IMR-90 (cell line): ENCODE results near the gene FRMPD4. TPM values are rescaled to one million over a fixed set of nuclear protein-coding genes. Genes with fewer than 3 reads are reported as not detected.

Source experiments
- ATAC-seq: fragments of 200-7000 bp; cut with Tn5 transposase; 2 replicates; pipeline ENCODE4 v1.9.1; 2020; ENCODE audit warnings: low read depth, mild to moderate bottlenecking, moderate library complexity
- BruUV-seq: library from RNA; stranded (reverse); fragments of 400-500 nt; replicated peaks from 2 replicates; lab custom pipeline; 2021; lab: Mats Ljungman, UMichigan
- CTCF ChIA-PET: fragments of 300-600 bp; formaldehyde crosslinking; extraction: SDS; loops from one replicate; lab custom pipeline; 2021; ENCODE audit warnings: antibody characterized with exemption; lab: Yijun Ruan, JAX
- POLR2A ChIA-PET: fragments of 300-600 bp; sonication (Branson Sonifier 250); formaldehyde crosslinking; loops from one replicate; lab custom pipeline; 2022; ENCODE audit warnings: antibody characterized with exemption; ENCODE audit not compliant: unreplicated experiment; lab: Charles Lee
- DNase-seq: peaks from one replicate; pipeline ENCODE4 v3.0.0; 2013
- H2AFZ ChIP-seq: replicated peaks from 2 replicates; pipeline ENCODE3; 2013; ENCODE audit warnings: low read length, mild to moderate bottlenecking; ENCODE audit not compliant: poor library complexity
- H2AK5ac ChIP-seq: 2 replicates; pipeline ENCODE4 v1.6.1; 2013; ENCODE audit warnings: low read depth, low read length, inconsistent platforms
- H2AK9ac ChIP-seq: replicated peaks from 2 replicates; pipeline ENCODE3; 2013; ENCODE audit warnings: mild to moderate bottlenecking, low read depth, low read length, moderate library complexity; ENCODE audit not compliant: poor library complexity
- H2BK120ac ChIP-seq: 2 replicates; pipeline ENCODE4 v1.6.1; 2013; ENCODE audit warnings: low read depth, low read length, inconsistent platforms
- H2BK15ac ChIP-seq: 3 replicates; pipeline ENCODE4 v1.6.1; 2013; ENCODE audit warnings: low read depth, low read length, inconsistent platforms
- H2BK20ac ChIP-seq: 2 replicates; pipeline ENCODE4 v1.6.1; 2013; ENCODE audit warnings: low read depth, mild to moderate bottlenecking, inconsistent platforms, low read length, moderate library complexity
- H2BK5ac ChIP-seq: 2 replicates; pipeline ENCODE4 v1.6.1; 2013; ENCODE audit warnings: mild to moderate bottlenecking, low read depth, low read length, inconsistent platforms; ENCODE audit not compliant: poor library complexity, severe bottlenecking
- H3K14ac ChIP-seq: replicated peaks from 2 replicates; pipeline ENCODE4 v1.6.1; 2013; ENCODE audit warnings: low read depth, low read length, inconsistent platforms
- H3K18ac ChIP-seq: 2 replicates; pipeline ENCODE4 v1.6.1; 2013; ENCODE audit warnings: low read depth, low read length, control low read depth
- H3K23ac ChIP-seq: 2 replicates; pipeline ENCODE4 v1.6.1; 2013; ENCODE audit warnings: low read depth, low read length, inconsistent platforms
- H3K27ac ChIP-seq: 2 replicates; pipeline ENCODE4 v1.5.1; 2013; ENCODE audit warnings: mild to moderate bottlenecking, control low read depth, low read length; ENCODE audit not compliant: insufficient read depth
- H3K27me3 ChIP-seq: 2 replicates; pipeline ENCODE4 v1.6.1; 2013; ENCODE audit warnings: low read length; ENCODE audit not compliant: control insufficient read depth, insufficient read depth
- H3K36me3 ChIP-seq: 2 replicates; pipeline ENCODE4 v1.6.1; 2013; ENCODE audit warnings: low read length, mixed read lengths; ENCODE audit not compliant: control insufficient read depth, insufficient read depth
- H3K4ac ChIP-seq: 2 replicates; pipeline ENCODE4 v1.6.1; 2013; ENCODE audit warnings: low read depth, low read length, inconsistent platforms
- H3K4me1 ChIP-seq: 2 replicates; pipeline ENCODE4 v1.6.1; 2013; ENCODE audit warnings: low read length, mixed read lengths; ENCODE audit not compliant: control insufficient read depth, insufficient read depth
- H3K4me2 ChIP-seq: 2 replicates; pipeline ENCODE4 v1.6.1; 2013; ENCODE audit warnings: low read depth, mild to moderate bottlenecking, control low read depth, low read length, moderate library complexity
- H3K4me3 ChIP-seq: 2 replicates; pipeline ENCODE4 v1.5.1; 2013; ENCODE audit warnings: low read depth, mild to moderate bottlenecking, control low read depth, low read length, moderate library complexity; ENCODE audit not compliant: insufficient read depth
- H3K56ac ChIP-seq: 2 replicates; pipeline ENCODE4 v1.6.1; 2013; ENCODE audit warnings: low read length, inconsistent platforms; ENCODE audit not compliant: insufficient read depth; ENCODE audit errors: extremely low read depth
- H3K79me1 ChIP-seq, 2 experiments: 2 replicates each; pipeline ENCODE4 v1.6.1; 2013; ENCODE audit warnings: low read length in 2 of 2, inconsistent platforms in 1 of 2, low read depth in 1 of 2
- H3K9ac ChIP-seq: 2 replicates; pipeline ENCODE4 v1.6.1; 2013; ENCODE audit warnings: low read depth, low read length, control low read depth
- H3K9me1 ChIP-seq: 2 replicates; pipeline ENCODE4 v1.6.1; 2013; ENCODE audit warnings: low read length, inconsistent platforms; ENCODE audit not compliant: insufficient read depth
- H3K9me3 ChIP-seq: 2 replicates; pipeline ENCODE4 v1.6.1; 2013; ENCODE audit warnings: low read length; ENCODE audit not compliant: control insufficient read depth, insufficient read depth
- H4K20me1 ChIP-seq: 2 replicates; pipeline ENCODE4 v1.6.1; 2013; ENCODE audit warnings: low read length, inconsistent platforms; ENCODE audit not compliant: insufficient read depth
- H4K5ac ChIP-seq: 2 replicates; pipeline ENCODE4 v1.6.1; 2013; ENCODE audit warnings: mild to moderate bottlenecking, low read depth, low read length, control low read depth
- H4K8ac ChIP-seq, 2 experiments: 2 replicates each; pipeline ENCODE4 v1.6.1; 2013; ENCODE audit warnings: low read depth in 2 of 2, low read length in 2 of 2, control low read depth in 1 of 2, inconsistent platforms in 1 of 2
- H4K91ac ChIP-seq: 2 replicates; pipeline ENCODE4 v1.6.1; 2013; ENCODE audit warnings: low read depth, low read length, inconsistent platforms; ENCODE audit not compliant: insufficient read depth
- CHD1 ChIP-seq: IDR thresholded peaks from 2 replicates; pipeline ENCODE4 v1.6.1; 2012; ENCODE audit warnings: low read depth, low read length, improper control_type of control experiment
- MAFK ChIP-seq: IDR thresholded peaks from 2 replicates; pipeline ENCODE4 v1.6.1; 2012; ENCODE audit warnings: low read depth, low read length, improper control_type of control experiment
- MAZ ChIP-seq: IDR thresholded peaks from 2 replicates; pipeline ENCODE4 v1.6.1; 2012; ENCODE audit warnings: low read depth, mild to moderate bottlenecking, low read length, improper control_type of control experiment, moderate library complexity, borderline replicate concordance
- MXI1 ChIP-seq: IDR thresholded peaks from 2 replicates; pipeline ENCODE4 v1.6.1; 2012; ENCODE audit warnings: low read depth, mild to moderate bottlenecking, low read length, moderate library complexity, borderline replicate concordance
- POLR2A ChIP-seq: IDR thresholded peaks from 2 replicates; pipeline ENCODE4 v1.6.1; 2012; ENCODE audit warnings: mild to moderate bottlenecking, low read depth, low read length
- RCOR1 ChIP-seq: IDR thresholded peaks from 2 replicates; pipeline ENCODE4 v1.6.1; 2012; ENCODE audit warnings: mild to moderate bottlenecking, low read length, improper control_type of control experiment; ENCODE audit not compliant: insufficient replicate concordance
- RFX5 ChIP-seq: IDR thresholded peaks from 2 replicates; pipeline ENCODE4 v1.8.0; 2012; ENCODE audit warnings: low read depth, mild to moderate bottlenecking, low read length, moderate library complexity
- SMC3 ChIP-seq: fragments of 150-350 bp; IDR thresholded peaks from 2 replicates; pipeline ENCODE4 v1.6.1; 2016; ENCODE audit warnings: low read depth, mild to moderate bottlenecking, antibody characterized with exemption, low read length, moderate library complexity
- USF2 ChIP-seq: fragments of 150-350 bp; IDR thresholded peaks from 2 replicates; pipeline ENCODE4 v1.6.1; 2017; ENCODE audit warnings: mild to moderate bottlenecking, antibody characterized with exemption, low read length, low read depth
- WGBS, 2 experiments: methylation state at CpG; one replicate each; pipeline versions ENCODE4 v1.1.5 to v1.1.7; 2013; ENCODE audit warnings: missing lambda C conversion rate in 2 of 2; ENCODE audit not compliant: insufficient read length in 1 of 2; ENCODE audit errors: extremely low coverage in 2 of 2; 5-methylcytosine and 5-hydroxymethylcytosine counted together
- dilution Hi-C: fragments of 300-500 bp; cut with HindIII; formaldehyde crosslinking; loops from one replicate; pipeline ENCODE4 v1.14.3; 2018; ENCODE audit warnings: low sequenced_read_pairs; ENCODE audit not compliant: unreplicated experiment
- in situ Hi-C: fragments of 300-500 bp; cut with MboI; formaldehyde crosslinking; loops from 3 replicates; pipeline ENCODE4 v1.14.3; 2019; ENCODE audit warnings: low sequenced_read_pairs, inconsistent platforms, mixed read lengths
- intact Hi-C: fragments of 100-400 bp; cut with micrococcal nuclease; formaldehyde crosslinking; loops from 2 replicates; pipeline ENCODE4 v1.10.0; 2022
- polyA plus RNA-seq, 3 experiments: library from polyadenylated mRNA; depleted of rRNA; stranded (reverse); fragments of >200 nt; gene quantifications; 2 replicates each; pipeline ENCODE4 v1.2.3, GENCODE V29; 2012; ENCODE audit warnings: low replicate concordance in 1 of 3
- total RNA-seq: library from RNA; depleted of rRNA; stranded (reverse); fragments of >200 nt; gene quantifications from 2 replicates; pipeline ENCODE4 v1.2.3, GENCODE V29; 2012
- TF ChIP-seq, protein P1 (sequence below): fragments of 150-350 bp; IDR thresholded peaks from 2 replicates; pipeline ENCODE4 v1.6.1; 2016; ENCODE audit warnings: low read depth, mild to moderate bottlenecking, low read length, moderate library complexity, borderline replicate concordance

FRMPD4 gene
- total and polyA plus RNA-seq, 2 of the 4 experiments (the other 2 are of a cell fraction): 0.53 to 1.1 TPM

- Histone ChIP-seq H3K56ac (no peak overlapping the region), H3K9me1 (no peaks in the 10 kb centered on the region), H2BK5ac (no peak overlapping the region), H2BK15ac (no peak overlapping the region), H3K4me2 (no peak overlapping the region), H3K27ac (no peak overlapping the region), H3K14ac (no peak overlapping the region), H3K18ac (no peak overlapping the region), H3K9me3 (no peaks in the 10 kb centered on the region), H2AK5ac (no peak overlapping the region), H3K4me1 (no peaks in the 10 kb centered on the region), H2BK120ac (no peak overlapping the region), H2AFZ (no peak overlapping the region), H4K8ac (no peak overlapping the region), H4K20me1 (no peaks in the 10 kb centered on the region), H3K36me3 (no peaks in the 10 kb centered on the region), H3K4me3 (no peak overlapping the region), H2BK20ac (no peak overlapping the region), H3K79me1 (no peaks in the 10 kb centered on the region; a peak in 1 of 4 replicates), H3K9ac (no peak overlapping the region), H4K5ac (no peak overlapping the region), H2AK9ac (no peak overlapping the region), H3K23ac (no peak overlapping the region), H3K4ac (no peak overlapping the region), H3K27me3 (no peaks in the 10 kb centered on the region), H4K91ac (no peak overlapping the region)
- no peak for ATAC-seq
- in situ Hi-C loops (no loop called here), dilution Hi-C loops (no loop called here), intact Hi-C loops (loop anchor here (10.0 kb wide), 1 partner anchor 149 kb away; no protein-coding TSS in a partner anchor)
- POLR2A ChIA-PET: no interaction called here
- WGBS, 2 experiments: no CpG with 5 or more reads among the region's 2 CpGs
- CTCF ChIA-PET: no interaction called here
- TF ChIP-seq RCOR1 (no peak), POLR2A (no peak), MAFK (no peak), SMC3 (no peak), USF2 (no peak), MXI1 (no peak), RFX5 (no peak), MAZ (no peak), CHD1 (no peak)
- TF ChIP-seq, protein P1, sequence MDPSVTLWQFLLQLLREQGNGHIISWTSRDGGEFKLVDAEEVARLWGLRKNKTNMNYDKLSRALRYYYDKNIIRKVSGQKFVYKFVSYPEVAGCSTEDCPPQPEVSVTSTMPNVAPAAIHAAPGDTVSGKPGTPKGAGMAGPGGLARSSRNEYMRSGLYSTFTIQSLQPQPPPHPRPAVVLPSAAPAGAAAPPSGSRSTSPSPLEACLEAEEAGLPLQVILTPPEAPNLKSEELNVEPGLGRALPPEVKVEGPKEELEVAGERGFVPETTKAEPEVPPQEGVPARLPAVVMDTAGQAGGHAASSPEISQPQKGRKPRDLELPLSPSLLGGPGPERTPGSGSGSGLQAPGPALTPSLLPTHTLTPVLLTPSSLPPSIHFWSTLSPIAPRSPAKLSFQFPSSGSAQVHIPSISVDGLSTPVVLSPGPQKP: no peak
- DNase-seq: no peak
- BruUV-seq: no TSS peak
These were observed 7.1 kb downstream of the FRMPD4 start for GRCh38 chrX:12145402-12145801.
